Mammary epithelial cell (primary cell): Measurements from ENCODE around the gene FEZF2.

Experiments used
- EZH2 ChIP-seq: IDR thresholded peaks from 2 replicates; pipeline ENCODE4 v1.6.1; 2012; ENCODE audit warnings: low read length, inconsistent platforms, borderline replicate concordance
- TF ChIP-seq, protein P1 (sequence below), 2 donors: IDR thresholded peaks in 1 of 2; conservative IDR thresholded peaks in 1 of 2; 2 replicates each; pipeline ENCODE4 v1.5.1; 2011 to 2012; ENCODE audit warnings: inconsistent platforms in 2 of 2, low read length in 2 of 2, mild to moderate bottlenecking in 2 of 2, control low read depth in 1 of 2, low read depth in 1 of 2; ENCODE audit not compliant: insufficient read depth in 1 of 2; ENCODE audit errors: extremely low read depth in 1 of 2

DNA sequence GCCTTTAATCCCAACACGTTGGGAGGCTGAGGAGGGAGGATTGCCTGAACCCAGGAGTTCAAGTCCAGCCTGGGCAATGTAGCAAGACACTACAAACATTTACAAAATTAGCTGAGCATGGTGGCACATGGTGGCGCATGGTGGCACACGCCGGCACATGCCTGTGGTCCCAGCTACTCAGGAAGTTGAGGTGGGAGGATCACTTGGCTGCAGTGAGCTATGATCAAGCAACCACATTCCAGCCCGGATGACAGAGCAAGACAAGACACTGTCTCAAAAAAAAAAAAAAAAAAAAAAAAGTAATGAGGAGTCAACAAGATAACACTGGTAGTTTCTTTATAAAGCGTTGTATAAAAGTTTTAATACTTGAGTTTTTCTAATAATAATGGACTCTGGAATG is 10.1 kb downstream of the FEZF2 start:
- TF ChIP-seq, protein P1, sequence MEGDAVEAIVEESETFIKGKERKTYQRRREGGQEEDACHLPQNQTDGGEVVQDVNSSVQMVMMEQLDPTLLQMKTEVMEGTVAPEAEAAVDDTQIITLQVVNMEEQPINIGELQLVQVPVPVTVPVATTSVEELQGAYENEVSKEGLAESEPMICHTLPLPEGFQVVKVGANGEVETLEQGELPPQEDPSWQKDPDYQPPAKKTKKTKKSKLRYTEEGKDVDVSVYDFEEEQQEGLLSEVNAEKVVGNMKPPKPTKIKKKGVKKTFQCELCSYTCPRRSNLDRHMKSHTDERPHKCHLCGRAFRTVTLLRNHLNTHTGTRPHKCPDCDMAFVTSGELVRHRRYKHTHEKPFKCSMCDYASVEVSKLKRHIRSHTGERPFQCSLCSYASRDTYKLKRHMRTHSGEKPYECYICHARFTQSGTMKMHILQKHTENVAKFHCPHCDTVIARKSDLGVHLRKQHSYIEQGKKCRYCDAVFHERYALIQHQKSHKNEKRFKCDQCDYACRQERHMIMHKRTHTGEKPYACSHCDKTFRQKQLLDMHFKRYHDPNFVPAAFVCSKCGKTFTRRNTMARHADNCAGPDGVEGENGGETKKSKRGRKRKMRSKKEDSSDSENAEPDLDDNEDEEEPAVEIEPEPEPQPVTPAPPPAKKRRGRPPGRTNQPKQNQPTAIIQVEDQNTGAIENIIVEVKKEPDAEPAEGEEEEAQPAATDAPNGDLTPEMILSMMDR (conservative IDR thresholded peaks at IDR 0.05 in 1 of 2, IDR thresholded peaks at IDR 0.05 in 1 of 2; ENCODE audit: extremely low read depth in 1 of 2, insufficient read depth in 1 of 2, low read depth in 1 of 2, low read length in 2 of 2) = no peak
- TF ChIP-seq EZH2 = no peak
